ENCODE measurements around the gene ZNF423. TPM values are rescaled to one million over a fixed set of nuclear protein-coding genes. Genes with fewer than 3 reads are reported as not detected.

Gene ZNF423
- total RNA-seq, 4 donors from 2014 or later = 6.6 to 22.9 (median 8.6) TPM

- TF ChIP-seq CTCF (IDR thresholded peaks at IDR 0.05) = no peak
- DNase-seq (ENCODE audit: low spot score) (no peak), ATAC-seq (ENCODE audit: low FRiP score) (no peak)
Measured at GRCh38 chr16:49786926-49787557, 68.9 kb downstream of the ZNF423 start.

- no peak for DNase-seq (ENCODE audit: low spot score)
- no peak for ATAC-seq (ENCODE audit: low FRiP score)
- no peak for TF ChIP-seq CTCF (IDR thresholded peaks at IDR 0.05)
Measured at GRCh38 chr16:49785970-49786369, 69.9 kb downstream of the ZNF423 start.

- ATAC-seq (ENCODE audit: low FRiP score) = no peak
- no peak for TF ChIP-seq CTCF (IDR thresholded peaks at IDR 0.05)
Measured at GRCh38 chr16:49782405-49782804, 73.5 kb downstream of the ZNF423 start.

GRCh38 chr16:49781401-49781800 is 74.5 kb downstream of the ZNF423 start:
- no peak for TF ChIP-seq CTCF (IDR thresholded peaks at IDR 0.05)
- ATAC-seq (ENCODE audit: low FRiP score) (peak; percentile 23), DNase-seq (ENCODE audit: low spot score) (no peak)

More at GRCh38 chr16:49782405-49782804, 73.5 kb downstream of the ZNF423 start:
- DNase-seq (ENCODE audit: low spot score) = no peak

- no peak for TF ChIP-seq CTCF (IDR thresholded peaks at IDR 0.05)
- ATAC-seq (ENCODE audit: low FRiP score) = no peak
- no peak for DNase-seq (ENCODE audit: low spot score)
Measured at GRCh38 chr16:49780433-49780832, 75.5 kb downstream of the ZNF423 start.

GRCh38 chr16:49779979-49780378 is 75.9 kb downstream of the ZNF423 start:
- no peak for DNase-seq (ENCODE audit: low spot score)
- TF ChIP-seq CTCF (IDR thresholded peaks at IDR 0.05) = no peak
- no peak for ATAC-seq (ENCODE audit: low FRiP score)

GRCh38 chr16:49778202-49778930 is 77.5 kb downstream of the ZNF423 start:
- no peak for ATAC-seq (ENCODE audit: low FRiP score)
- TF ChIP-seq CTCF (IDR thresholded peaks at IDR 0.05) = no peak
- DNase-seq (ENCODE audit: low spot score) = no peak
